ENCODE measurements around the gene NT5E.

DNA sequence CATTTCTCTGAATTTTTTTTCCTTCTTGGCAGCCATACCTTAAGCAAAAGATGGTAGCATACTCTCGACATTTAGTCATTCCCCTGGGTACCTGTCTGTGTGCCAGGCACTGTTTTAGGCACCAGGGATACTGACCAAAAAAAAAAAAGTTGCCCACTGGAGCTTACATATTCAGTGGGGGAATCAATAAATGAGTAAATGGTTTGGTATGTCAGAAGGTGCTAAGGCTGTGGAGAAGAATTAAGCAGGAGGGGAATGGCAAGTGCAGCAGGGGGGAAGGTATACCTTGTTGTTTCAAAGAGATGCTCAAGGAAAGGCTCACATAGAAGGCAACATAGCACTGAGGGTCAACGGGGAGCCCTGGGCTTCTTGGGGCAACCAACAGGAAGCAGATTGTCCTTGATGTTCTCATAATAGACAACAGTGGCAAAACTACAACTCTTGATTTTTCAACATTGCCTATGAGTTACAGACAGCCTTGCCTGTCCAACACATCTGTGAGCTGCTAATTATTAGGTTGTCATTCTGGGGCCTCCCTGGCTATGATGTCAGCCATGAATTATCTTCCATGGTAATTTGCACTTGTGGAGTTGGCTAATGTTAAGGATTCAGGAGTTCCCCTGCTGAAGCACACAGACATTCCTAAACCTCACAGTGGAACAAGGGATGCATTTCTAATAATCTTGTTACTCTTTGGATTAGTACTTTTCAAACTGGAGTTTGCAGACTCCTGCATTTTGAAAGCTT is 19.6 kb downstream of the NT5E start:
- TF ChIP-seq SUZ12 (IDR thresholded peaks at IDR 0.05) (no peak), HDGF (IDR thresholded peaks at IDR 0.05; ENCODE audit: borderline replicate concordance) (no peak)
